ENCODE measurements around the gene LRRC8E.
"Not testable (repeated sequence)": the region's sequence is repeated elsewhere in the genome, so short reads cannot be mapped to it uniquely, and the experiment has no call there.

LRRC8E gene

GRCh38 chr19:7855426-7856108 lies 32.7 kb upstream of the LRRC8E start:
- no peak for DNase-seq (ENCODE audit: low read depth in 2 of 2)

DNA sequence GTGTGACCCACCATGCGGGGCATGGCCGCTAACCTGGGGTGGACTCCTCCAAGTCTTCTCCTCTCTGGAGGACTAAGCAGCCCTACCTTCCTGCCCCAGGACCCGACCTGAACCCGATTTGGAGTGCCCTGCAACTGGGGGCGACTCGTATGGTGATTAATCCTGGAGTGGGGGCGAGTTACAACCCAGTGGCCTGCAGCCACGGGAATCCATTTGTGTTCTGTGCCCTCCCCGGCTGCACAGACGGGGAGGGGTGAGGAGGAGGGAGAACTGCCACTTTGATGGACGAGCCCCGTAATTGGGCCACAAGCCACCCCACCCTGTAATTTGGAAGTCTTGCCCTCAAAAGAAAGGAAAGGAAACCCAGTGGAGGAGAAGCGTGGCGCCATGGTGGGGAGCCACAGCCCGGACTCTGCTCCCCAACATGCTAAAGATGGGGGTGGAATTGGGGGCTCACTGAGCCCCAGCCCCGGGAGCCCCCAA lies 32.2 kb upstream of the LRRC8E start:
- no peak for DNase-seq (ENCODE audit: low read depth in 2 of 2)

- no peak for DNase-seq (ENCODE audit: low read depth in 2 of 2)
Measured at GRCh38 chr19:7856679-7857663, 31.3 kb upstream of the LRRC8E start.

GRCh38 chr19:7857727-7858108 lies 30.6 kb upstream of the LRRC8E start:
- no peak for DNase-seq (ENCODE audit: low read depth in 2 of 2)

DNA sequence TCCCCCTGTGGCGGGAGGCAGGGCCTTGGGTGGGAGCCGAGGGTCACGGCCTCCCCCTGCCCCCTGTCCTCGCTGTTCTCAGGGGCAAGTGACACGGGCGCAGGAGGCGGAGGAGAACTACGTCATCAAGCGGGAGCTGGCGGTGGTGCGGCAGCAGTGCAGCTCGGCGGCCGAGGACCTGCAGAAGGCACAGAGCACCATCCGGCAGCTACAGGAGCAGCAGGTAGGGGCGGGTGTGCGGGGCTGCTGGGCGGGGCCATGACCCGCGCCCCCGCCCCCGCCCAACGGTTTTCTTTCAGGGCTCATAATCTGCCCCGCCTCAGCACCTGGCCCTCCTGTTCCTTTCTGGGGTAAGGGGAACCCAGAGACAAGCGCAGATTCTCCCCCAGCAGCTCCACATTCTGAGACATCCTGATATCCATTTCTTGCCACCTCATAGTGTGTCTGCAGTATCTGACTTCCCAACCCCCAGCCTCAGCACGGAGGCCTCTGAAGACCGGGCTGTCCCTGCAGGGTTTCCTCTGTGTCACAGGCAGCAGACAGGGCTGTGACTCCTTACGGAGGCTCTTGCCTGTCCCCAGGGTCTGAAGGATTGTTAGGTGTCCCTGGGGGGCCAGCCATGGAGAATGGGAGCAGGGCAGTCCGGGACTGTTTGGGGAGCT lies 30.1 kb upstream of the LRRC8E start:
- no peak for DNase-seq (ENCODE audit: low read depth in 2 of 2)

DNA sequence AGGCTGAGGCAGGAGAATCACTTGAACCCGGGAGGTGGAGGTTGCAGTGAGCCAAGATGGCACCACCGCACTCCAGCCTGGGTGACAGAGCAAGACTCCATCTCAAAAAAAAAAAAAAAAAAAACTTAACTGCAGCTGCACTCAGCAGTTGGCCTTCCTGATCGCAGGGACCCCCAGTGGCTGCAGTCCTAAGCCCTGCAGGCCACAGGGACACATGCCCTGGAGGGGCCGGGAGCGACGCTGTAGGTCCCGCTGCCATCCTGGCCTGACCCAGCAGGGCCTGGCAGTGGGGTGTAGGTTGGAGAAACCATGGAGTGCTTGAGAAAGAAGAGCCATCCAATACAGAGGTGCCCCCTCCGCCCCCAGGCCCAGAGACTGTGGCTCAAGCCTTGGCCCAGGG lies 29.2 kb upstream of the LRRC8E start:
- not testable (repeated sequence) for DNase-seq (ENCODE audit: low read depth in 2 of 2)

DNA sequence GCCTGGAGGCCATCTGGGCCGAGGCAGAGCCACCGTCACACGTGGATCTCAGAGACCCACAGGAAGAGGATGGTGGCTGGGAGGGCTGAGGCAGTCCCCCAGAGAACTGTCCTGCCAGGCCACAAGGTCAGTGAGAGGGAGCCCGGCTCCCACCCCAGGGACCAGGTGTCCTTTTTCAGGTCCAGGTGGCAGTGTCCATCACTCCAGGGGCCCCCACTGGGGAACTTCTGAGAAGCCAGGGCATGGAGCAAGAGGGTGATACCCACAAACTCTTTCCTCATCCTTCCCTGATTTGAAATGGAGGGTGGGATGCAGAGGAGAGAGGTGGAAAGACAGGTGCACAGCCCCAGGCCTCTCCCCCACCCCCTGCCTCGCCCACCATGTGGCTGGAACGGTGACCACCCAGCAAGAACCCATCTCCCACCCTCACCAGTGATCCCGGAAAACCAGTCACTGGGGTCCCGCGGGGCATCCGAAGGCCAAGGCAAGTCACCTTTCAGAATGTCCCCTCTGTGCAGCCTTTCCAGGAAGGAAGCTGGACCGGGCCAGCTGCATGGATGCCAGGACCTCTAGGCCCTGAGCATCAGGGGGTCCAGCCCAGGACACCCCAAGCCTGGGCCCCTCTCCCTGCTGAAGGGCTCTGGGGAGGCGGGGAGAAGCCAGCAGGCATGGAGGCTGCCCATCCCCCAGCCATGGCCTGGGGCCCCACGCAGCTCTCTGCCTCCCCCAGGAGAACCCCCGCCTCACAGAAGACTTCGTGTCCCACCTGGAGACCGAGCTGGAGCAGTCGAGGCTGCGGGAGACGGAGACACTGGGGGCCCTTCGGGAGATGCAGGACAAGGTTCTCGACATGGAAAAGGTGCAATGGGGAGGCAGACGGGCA lies 28.2 kb upstream of the LRRC8E start:
- DNase-seq (ENCODE audit: low read depth in 2 of 2), result no peak

GRCh38 chr19:7860714-7861618 lies 27.3 kb upstream of the LRRC8E start:
- no peak for DNase-seq (ENCODE audit: low read depth in 2 of 2)

DNA sequence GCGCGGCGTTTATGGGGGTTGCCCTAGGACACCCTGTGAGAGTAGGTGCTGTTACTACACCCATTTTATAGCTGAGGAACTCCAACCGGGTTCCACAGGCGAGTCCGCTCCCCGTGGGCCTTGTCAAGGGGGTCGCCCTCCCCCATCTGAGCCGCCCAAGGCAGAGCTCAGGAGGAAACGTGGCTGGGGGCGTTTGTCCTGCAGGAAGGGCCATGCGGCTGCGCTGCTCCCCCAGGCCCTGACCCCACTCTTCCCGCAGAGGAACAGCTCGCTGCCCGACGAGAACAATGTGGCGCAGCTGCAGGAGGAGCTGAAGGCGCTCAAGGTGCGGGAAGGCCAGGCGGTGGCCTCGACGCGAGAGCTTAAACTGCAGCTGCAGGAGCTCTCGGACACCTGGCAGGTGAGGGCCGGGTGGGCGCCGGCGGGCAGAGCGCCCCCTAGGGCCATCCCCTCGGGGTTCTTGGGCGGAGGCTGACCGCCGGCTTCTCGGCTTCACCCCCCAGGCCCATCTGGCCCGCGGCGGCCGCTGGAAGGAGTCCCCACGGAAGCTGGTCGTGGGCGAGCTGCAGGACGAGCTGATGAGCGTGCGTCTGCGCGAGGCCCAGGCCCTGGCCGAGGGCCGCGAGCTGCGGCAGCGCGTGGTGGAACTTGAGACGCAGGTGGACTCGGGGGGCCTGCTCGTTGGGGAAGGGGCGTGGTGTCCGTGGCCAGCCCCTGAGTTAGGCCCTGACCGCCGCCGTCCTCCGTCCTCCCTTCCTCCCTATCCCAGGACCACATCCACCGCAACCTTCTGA lies 26.5 kb upstream of the LRRC8E start:
- no peak for DNase-seq (ENCODE audit: low read depth in 2 of 2)

- DNase-seq (ENCODE audit: low read depth in 2 of 2), result peak; percentile 38 to 64
Measured at GRCh38 chr19:7862413-7862951, 25.8 kb upstream of the LRRC8E start.

GRCh38 chr19:7863157-7863970 lies 24.9 kb upstream of the LRRC8E start:
- no peak for DNase-seq (ENCODE audit: low read depth in 2 of 2)

DNA sequence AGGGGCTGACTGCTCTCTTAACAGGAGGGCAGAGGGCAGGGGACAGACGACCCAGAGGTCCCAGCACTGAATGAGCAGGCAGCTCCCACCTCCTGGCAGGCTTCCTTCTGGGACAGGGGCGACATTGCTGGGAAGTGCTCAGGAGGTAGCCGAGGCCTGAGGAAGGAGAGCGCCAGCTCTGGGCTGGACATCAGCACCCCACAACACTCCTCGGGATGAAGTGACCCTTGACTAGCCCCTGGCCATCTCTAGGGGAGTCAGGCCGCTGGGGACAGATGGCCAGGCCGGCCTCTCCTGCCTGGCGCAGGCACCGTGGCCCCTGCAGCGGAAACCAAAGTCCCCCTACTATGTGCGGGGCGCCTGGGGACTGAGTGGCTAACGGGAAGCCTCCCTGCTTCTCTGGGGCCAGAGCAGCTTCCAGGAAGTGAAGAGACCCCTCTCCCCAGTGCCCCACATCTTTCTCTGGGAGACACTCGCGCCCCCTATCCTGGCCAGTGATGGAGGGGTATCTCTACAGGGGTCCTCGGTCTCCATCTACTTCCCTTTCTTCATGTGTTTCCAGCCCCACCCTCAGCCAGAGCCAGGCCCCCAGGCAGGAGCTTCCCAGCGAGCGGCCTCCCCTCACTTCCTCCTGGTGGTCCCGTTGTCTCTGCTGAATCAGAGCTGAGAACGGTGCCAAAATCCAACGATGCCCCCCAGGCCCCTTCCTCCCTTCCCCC lies 24.2 kb upstream of the LRRC8E start:
- DNase-seq (ENCODE audit: low read depth in 2 of 2), result no peak

GRCh38 chr19:7864690-7865074 lies 23.6 kb upstream of the LRRC8E start:
- no peak for DNase-seq (ENCODE audit: low read depth in 2 of 2)

DNA sequence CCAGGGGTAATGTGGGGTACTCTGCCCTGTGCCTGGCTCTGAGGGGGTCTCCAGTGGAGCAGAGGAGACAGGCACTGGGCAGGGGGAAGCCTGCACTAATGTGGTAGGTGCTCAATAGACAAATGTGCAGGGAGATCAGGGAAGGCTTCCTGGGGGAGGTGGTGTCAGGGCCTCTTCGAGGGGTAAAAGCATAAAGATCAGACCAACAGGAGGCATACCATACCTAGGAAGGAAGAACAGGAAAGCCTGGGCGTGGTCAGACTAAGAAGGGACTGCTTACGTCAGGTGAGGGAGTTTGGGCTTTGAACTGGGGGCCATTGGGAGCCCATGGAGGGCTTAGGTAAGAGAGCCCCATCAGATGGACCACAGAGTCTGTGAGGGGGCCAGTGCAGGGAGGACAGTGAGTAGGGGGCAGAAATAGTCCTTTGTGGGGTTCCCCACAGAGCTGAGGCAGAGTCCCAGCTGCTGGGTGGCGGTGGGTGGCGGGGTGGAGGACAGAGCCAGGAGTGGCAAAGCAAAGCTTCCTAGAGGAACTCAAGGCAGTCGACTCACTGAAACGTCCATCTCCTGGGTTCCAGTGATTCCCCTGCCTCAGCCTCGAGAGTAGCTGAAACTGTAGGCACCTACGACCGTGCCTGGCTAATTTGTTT lies 22.9 kb upstream of the LRRC8E start:
- DNase-seq (ENCODE audit: low read depth in 2 of 2), result no peak

- DNase-seq (ENCODE audit: low read depth in 2 of 2), result no peak
Measured at GRCh38 chr19:7866399-7867091, 21.8 kb upstream of the LRRC8E start.

GRCh38 chr19:7867092-7867844 lies 21.0 kb upstream of the LRRC8E start:
- no peak for DNase-seq (ENCODE audit: low read depth in 2 of 2)
